WTC11 (cell line): Measurements from ENCODE around the gene PADI2. TPM values are rescaled to one million over a fixed set of nuclear protein-coding genes. Genes with fewer than 3 reads are reported as not detected.

Source experiments
- ATAC-seq: fragments of 200-7000 bp; cut with Tn5 transposase; 2 replicates; pipeline ENCODE4 v1.10.0; 2021; ENCODE audit warnings: mild to moderate bottlenecking, moderate library complexity
- CTCF ChIA-PET: fragments of 300-600 bp; sonication (Branson Sonifier 250); formaldehyde crosslinking; loops from one replicate; lab custom pipeline; 2021; ENCODE audit warnings: antibody characterized with exemption; lab: Charles Lee
- POLR2A ChIA-PET: fragments of 350-600 bp; sonication (Branson Sonifier 250); formaldehyde crosslinking; loops from one replicate; lab custom pipeline; 2021; ENCODE audit warnings: antibody characterized with exemption; lab: Charles Lee
- DNase-seq: peaks from one replicate; pipeline ENCODE4 v3.0.0; 2021; ENCODE audit warnings: low spot score
- H3K27ac Mint-ChIP-seq: 2 replicates; pipeline ENCODE4 v1.8.0; 2021; ENCODE audit warnings: mixed read lengths
- H3K27me3 Mint-ChIP-seq: 2 replicates; pipeline ENCODE4 v1.8.0; 2021; ENCODE audit warnings: low read depth, mild to moderate bottlenecking, moderate library complexity, mixed read lengths
- H3K36me3 Mint-ChIP-seq: 2 replicates; pipeline ENCODE4 v1.8.0; 2021; ENCODE audit warnings: mixed read lengths
- H3K4me1 Mint-ChIP-seq: 2 replicates; pipeline ENCODE4 v1.8.0; 2022; ENCODE audit warnings: mixed read lengths
- H3K4me3 Mint-ChIP-seq: 2 replicates; pipeline ENCODE4 v1.8.0; 2021; ENCODE audit warnings: mild to moderate bottlenecking, moderate library complexity, mixed read lengths
- H3K9me3 Mint-ChIP-seq: 2 replicates; pipeline ENCODE4 v1.8.0; 2021; ENCODE audit warnings: mixed read lengths
- CREB1 ChIP-seq: sonication (generic); formaldehyde crosslinking; IDR thresholded peaks from 2 replicates; pipeline ENCODE4 v1.8.0; 2023; ENCODE audit warnings: mild to moderate bottlenecking, missing genetic modification reagents
- ELF4 ChIP-seq: sonication (generic); formaldehyde crosslinking; IDR thresholded peaks from 2 replicates; pipeline ENCODE4 v1.8.1; 2022; ENCODE audit warnings: low read depth, mild to moderate bottlenecking, moderate library complexity, missing genetic modification reagents
- EMX1 ChIP-seq: fragments of 250-450 bp; sonication (Bioruptor Pico); IDR thresholded peaks from 2 replicates; pipeline ENCODE4 v1.8.0; 2021; ENCODE audit warnings: mild to moderate bottlenecking
- ETV6 ChIP-seq: sonication (generic); formaldehyde crosslinking; IDR thresholded peaks from 2 replicates; pipeline ENCODE4 v1.8.1; 2022; ENCODE audit warnings: mild to moderate bottlenecking, missing genetic modification reagents
- FOXJ3 ChIP-seq: sonication (generic); formaldehyde crosslinking; IDR thresholded peaks from 2 replicates; pipeline ENCODE4 v1.9.0; 2021; ENCODE audit warnings: missing genetic modification reagents, mild to moderate bottlenecking, borderline replicate concordance
- GABPB1 ChIP-seq: sonication (generic); formaldehyde crosslinking; IDR thresholded peaks from 2 replicates; pipeline ENCODE4 v1.8.1; 2023; ENCODE audit warnings: mild to moderate bottlenecking, missing genetic modification reagents
- MYBL2 ChIP-seq: sonication (generic); formaldehyde crosslinking; IDR thresholded peaks from 2 replicates; pipeline ENCODE4 v1.8.1; 2023; ENCODE audit warnings: mild to moderate bottlenecking, moderate library complexity, missing genetic modification reagents
- NFE2L1 ChIP-seq: sonication (generic); formaldehyde crosslinking; IDR thresholded peaks from 2 replicates; pipeline ENCODE4 v1.8.1; 2023; ENCODE audit warnings: missing genetic modification reagents
- OVOL2 ChIP-seq: fragments of 250-450 bp; sonication (Bioruptor Pico); IDR thresholded peaks from 2 replicates; pipeline ENCODE4 v1.9.0; 2021; ENCODE audit warnings: mild to moderate bottlenecking, borderline replicate concordance
- RORB ChIP-seq: fragments of 250-450 bp; sonication (Bioruptor Pico); IDR thresholded peaks from 2 replicates; pipeline ENCODE4 v1.9.0; 2021; ENCODE audit warnings: mild to moderate bottlenecking
- SMAD4 ChIP-seq: sonication (generic); formaldehyde crosslinking; IDR thresholded peaks from 2 replicates; pipeline ENCODE4 v1.8.0; 2022; ENCODE audit warnings: mild to moderate bottlenecking, missing genetic modification reagents
- TEAD1 ChIP-seq: sonication (generic); formaldehyde crosslinking; IDR thresholded peaks from 2 replicates; pipeline ENCODE4 v1.8.0; 2022; ENCODE audit warnings: mild to moderate bottlenecking, missing genetic modification reagents
- ZNF138 ChIP-seq: sonication (generic); formaldehyde crosslinking; conservative IDR thresholded peaks from 2 replicates; pipeline ENCODE4 v1.8.1; 2022; ENCODE audit warnings: mild to moderate bottlenecking, moderate library complexity, missing genetic modification reagents
- ZNF219 ChIP-seq: sonication (generic); formaldehyde crosslinking; IDR thresholded peaks from 2 replicates; pipeline ENCODE4 v1.8.0; 2023; ENCODE audit warnings: missing genetic modification reagents, mild to moderate bottlenecking, borderline replicate concordance
- ZNF232 ChIP-seq: sonication (generic); formaldehyde crosslinking; IDR thresholded peaks from 2 replicates; pipeline ENCODE4 v1.8.0; 2022; ENCODE audit warnings: mild to moderate bottlenecking, missing genetic modification reagents
- total RNA-seq: library from RNA; stranded (reverse); gene quantifications from 3 replicates; pipeline ENCODE4 v1.2.3, GENCODE V29; 2021
- TF ChIP-seq, protein P1 (sequence below): sonication (generic); formaldehyde crosslinking; conservative IDR thresholded peaks from 2 replicates; pipeline ENCODE4 v1.8.1; 2022; ENCODE audit warnings: mild to moderate bottlenecking, missing genetic modification reagents
- TF ChIP-seq, protein P2 (sequence below): sonication (generic); formaldehyde crosslinking; IDR thresholded peaks from 2 replicates; pipeline ENCODE4 v1.8.0; 2023; ENCODE audit warnings: missing genetic modification reagents
- TF ChIP-seq, protein P3 (sequence below): fragments of 250-450 bp; sonication (Bioruptor Pico); IDR thresholded peaks from 2 replicates; pipeline ENCODE4 v1.8.0; 2021; ENCODE audit warnings: mild to moderate bottlenecking
- TF ChIP-seq, protein P4 (sequence below): sonication (generic); formaldehyde crosslinking; IDR thresholded peaks from 2 replicates; pipeline ENCODE4 v1.8.1; 2023; ENCODE audit warnings: mild to moderate bottlenecking, missing genetic modification reagents
- TF ChIP-seq, protein P5 (sequence below): sonication (generic); formaldehyde crosslinking; IDR thresholded peaks from 2 replicates; pipeline ENCODE4 v1.8.1; 2022; ENCODE audit warnings: missing genetic modification reagents, borderline replicate concordance
- TF ChIP-seq, protein P6 (sequence below): fragments of 250-450 bp; sonication (Bioruptor Pico); IDR thresholded peaks from 2 replicates; pipeline ENCODE4 v1.9.0; 2021; ENCODE audit warnings: moderate library complexity, mild to moderate bottlenecking, inconsistent platforms, borderline replicate concordance
- TF ChIP-seq, protein P7 (sequence below): fragments of 200-600 bp; IDR thresholded peaks from 2 replicates; pipeline ENCODE4 v1.8.0; 2022; ENCODE audit warnings: antibody characterized with exemption
- TF ChIP-seq, protein P8 (sequence below): fragments of 250-450 bp; sonication (Bioruptor Pico); IDR thresholded peaks from 2 replicates; pipeline ENCODE4 v1.9.0; 2021; ENCODE audit warnings: mild to moderate bottlenecking
- TF ChIP-seq, protein P9 (sequence below): sonication (generic); formaldehyde crosslinking; IDR thresholded peaks from 2 replicates; pipeline ENCODE4 v1.8.1; 2023; ENCODE audit warnings: mild to moderate bottlenecking, missing genetic modification reagents, borderline replicate concordance

The PADI2 gene
- total RNA-seq, 1 experiment from 2014 or later = 3.8 TPM

DNA sequence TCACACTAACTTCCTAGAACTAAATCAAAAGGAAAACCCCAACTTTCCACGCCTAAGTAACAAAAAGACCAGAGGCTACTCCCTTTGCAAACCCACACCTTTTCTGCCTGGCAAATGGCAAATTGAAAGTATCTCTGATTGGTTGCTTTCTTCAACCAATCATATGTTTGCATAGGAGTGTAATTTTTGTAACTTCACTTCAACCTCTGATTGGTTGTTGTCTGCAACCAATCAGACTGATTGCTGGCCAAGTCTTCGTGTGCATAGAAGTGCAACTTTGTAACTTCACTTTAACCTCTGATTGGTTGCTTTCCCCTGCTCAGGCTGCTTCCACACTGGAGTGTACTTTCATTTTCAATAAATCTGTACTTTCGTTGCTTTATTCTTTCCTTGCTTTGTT lies 36.9 kb upstream of the PADI2 start:
- Mint-ChIP-seq H3K27me3 (peaks cover 37% of the 10 kb centered on the region), H3K4me1 (peaks cover 22% of the 10 kb centered on the region), H3K9me3 (peaks cover 78% of the 10 kb centered on the region), H3K27ac (no peak overlapping the region), H3K36me3 (peaks cover 50% of the 10 kb centered on the region), H3K4me3 (no peak overlapping the region)
- TF ChIP-seq GABPB1 = no peak
- TF ChIP-seq, protein P1, sequence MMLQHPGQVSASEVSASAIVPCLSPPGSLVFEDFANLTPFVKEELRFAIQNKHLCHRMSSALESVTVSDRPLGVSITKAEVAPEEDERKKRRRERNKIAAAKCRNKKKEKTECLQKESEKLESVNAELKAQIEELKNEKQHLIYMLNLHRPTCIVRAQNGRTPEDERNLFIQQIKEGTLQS (CRISPR knock-in tag) = no peak
- TF ChIP-seq CREB1 (CRISPR knock-in tag) = no peak
- TF ChIP-seq ELF4 (CRISPR knock-in tag) = no peak
- no peak for TF ChIP-seq FOXJ3
- TF ChIP-seq, protein P2, sequence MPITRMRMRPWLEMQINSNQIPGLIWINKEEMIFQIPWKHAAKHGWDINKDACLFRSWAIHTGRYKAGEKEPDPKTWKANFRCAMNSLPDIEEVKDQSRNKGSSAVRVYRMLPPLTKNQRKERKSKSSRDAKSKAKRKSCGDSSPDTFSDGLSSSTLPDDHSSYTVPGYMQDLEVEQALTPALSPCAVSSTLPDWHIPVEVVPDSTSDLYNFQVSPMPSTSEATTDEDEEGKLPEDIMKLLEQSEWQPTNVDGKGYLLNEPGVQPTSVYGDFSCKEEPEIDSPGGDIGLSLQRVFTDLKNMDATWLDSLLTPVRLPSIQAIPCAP (CRISPR knock-in tag) = no peak
- TF ChIP-seq, protein P3, sequence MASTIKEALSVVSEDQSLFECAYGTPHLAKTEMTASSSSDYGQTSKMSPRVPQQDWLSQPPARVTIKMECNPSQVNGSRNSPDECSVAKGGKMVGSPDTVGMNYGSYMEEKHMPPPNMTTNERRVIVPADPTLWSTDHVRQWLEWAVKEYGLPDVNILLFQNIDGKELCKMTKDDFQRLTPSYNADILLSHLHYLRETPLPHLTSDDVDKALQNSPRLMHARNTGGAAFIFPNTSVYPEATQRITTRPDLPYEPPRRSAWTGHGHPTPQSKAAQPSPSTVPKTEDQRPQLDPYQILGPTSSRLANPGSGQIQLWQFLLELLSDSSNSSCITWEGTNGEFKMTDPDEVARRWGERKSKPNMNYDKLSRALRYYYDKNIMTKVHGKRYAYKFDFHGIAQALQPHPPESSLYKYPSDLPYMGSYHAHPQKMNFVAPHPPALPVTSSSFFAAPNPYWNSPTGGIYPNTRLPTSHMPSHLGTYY (CRISPR knock-in tag) = no peak
- ATAC-seq (no peak), DNase-seq (no peak)
- ChIA-PET CTCF (no interaction called here), POLR2A (no interaction called here)

DNA sequence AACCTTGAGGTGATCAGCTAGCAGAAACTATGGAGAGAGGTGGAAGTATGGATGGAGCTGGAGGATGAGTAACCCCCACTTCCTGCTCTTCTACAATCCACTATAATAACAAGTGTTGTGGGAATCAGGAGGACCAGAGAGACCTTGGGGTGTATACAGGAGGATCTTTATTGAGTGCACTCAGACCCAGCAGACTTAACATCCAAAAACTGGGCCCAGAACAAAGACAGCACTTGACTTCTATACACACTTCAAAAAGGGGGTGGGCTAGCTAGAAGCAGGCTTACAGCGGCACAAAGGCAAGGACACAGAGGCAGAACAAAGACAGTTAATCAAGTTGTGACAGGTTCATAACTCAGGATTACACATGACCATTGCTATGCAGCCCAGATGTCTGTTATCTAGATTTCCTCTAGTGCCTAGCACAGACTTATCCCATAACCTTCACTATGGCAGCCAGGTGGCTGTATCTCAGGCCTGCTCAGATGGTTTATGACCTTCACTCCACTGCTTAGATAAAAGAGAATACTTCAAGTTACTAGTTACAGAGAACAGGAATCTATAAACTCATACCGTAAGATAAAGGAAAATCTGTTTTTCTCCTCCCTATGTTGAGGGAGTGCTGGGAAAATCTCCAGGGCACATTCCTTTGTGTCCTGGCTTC lies 36.1 kb upstream of the PADI2 start:
- Mint-ChIP-seq H3K4me1 (peaks cover 15% of the 10 kb centered on the region), H3K27me3 (peaks cover 37% of the 10 kb centered on the region), H3K4me3 (no peak overlapping the region), H3K27ac (no peak overlapping the region), H3K9me3 (peaks cover 79% of the 10 kb centered on the region), H3K36me3 (peaks cover 53% of the 10 kb centered on the region)
- no peak for DNase-seq
- ChIA-PET POLR2A (interaction anchor here (0.6 kb wide), 1 partner anchor 1306 kb away, joined by 3 read pairs; no protein-coding TSS in a partner anchor), CTCF (no interaction called here)
- no peak for ATAC-seq
- TF ChIP-seq NFE2L1 (CRISPR knock-in tag) (no peak), ZNF232 (no peak), TEAD1 (CRISPR knock-in tag) (no peak), ZNF219 (CRISPR knock-in tag) (no peak), ZNF138 (CRISPR knock-in tag) (no peak), GABPB1 (no peak), RORB (CRISPR knock-in tag) (no peak), ETV6 (CRISPR knock-in tag) (no peak), SMAD4 (no peak), OVOL2 (CRISPR knock-in tag) (no peak), EMX1 (CRISPR knock-in tag) (no peak), MYBL2 (no peak)
- TF ChIP-seq, protein P4, sequence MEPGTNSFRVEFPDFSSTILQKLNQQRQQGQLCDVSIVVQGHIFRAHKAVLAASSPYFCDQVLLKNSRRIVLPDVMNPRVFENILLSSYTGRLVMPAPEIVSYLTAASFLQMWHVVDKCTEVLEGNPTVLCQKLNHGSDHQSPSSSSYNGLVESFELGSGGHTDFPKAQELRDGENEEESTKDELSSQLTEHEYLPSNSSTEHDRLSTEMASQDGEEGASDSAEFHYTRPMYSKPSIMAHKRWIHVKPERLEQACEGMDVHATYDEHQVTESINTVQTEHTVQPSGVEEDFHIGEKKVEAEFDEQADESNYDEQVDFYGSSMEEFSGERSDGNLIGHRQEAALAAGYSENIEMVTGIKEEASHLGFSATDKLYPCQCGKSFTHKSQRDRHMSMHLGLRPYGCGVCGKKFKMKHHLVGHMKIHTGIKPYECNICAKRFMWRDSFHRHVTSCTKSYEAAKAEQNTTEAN = no peak
- TF ChIP-seq, protein P5, sequence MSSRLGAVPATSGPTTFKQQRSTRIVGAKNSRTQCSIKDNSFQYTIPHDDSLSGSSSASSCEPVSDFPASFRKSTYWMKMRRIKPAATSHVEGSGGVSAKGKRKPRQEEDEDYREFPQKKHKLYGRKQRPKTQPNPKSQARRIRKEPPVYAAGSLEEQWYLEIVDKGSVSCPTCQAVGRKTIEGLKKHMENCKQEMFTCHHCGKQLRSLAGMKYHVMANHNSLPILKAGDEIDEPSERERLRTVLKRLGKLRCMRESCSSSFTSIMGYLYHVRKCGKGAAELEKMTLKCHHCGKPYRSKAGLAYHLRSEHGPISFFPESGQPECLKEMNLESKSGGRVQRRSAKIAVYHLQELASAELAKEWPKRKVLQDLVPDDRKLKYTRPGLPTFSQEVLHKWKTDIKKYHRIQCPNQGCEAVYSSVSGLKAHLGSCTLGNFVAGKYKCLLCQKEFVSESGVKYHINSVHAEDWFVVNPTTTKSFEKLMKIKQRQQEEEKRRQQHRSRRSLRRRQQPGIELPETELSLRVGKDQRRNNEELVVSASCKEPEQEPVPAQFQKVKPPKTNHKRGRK = no peak
- TF ChIP-seq, protein P6, sequence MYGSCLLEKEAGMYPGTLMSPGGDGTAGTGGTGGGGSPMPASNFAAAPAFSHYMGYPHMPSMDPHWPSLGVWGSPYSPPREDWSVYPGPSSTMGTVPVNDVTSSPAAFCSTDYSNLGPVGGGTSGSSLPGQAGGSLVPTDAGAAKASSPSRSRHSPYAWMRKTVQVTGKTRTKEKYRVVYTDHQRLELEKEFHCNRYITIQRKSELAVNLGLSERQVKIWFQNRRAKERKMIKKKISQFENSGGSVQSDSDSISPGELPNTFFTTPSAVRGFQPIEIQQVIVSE = no peak
- TF ChIP-seq, protein P7, sequence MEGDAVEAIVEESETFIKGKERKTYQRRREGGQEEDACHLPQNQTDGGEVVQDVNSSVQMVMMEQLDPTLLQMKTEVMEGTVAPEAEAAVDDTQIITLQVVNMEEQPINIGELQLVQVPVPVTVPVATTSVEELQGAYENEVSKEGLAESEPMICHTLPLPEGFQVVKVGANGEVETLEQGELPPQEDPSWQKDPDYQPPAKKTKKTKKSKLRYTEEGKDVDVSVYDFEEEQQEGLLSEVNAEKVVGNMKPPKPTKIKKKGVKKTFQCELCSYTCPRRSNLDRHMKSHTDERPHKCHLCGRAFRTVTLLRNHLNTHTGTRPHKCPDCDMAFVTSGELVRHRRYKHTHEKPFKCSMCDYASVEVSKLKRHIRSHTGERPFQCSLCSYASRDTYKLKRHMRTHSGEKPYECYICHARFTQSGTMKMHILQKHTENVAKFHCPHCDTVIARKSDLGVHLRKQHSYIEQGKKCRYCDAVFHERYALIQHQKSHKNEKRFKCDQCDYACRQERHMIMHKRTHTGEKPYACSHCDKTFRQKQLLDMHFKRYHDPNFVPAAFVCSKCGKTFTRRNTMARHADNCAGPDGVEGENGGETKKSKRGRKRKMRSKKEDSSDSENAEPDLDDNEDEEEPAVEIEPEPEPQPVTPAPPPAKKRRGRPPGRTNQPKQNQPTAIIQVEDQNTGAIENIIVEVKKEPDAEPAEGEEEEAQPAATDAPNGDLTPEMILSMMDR = no peak
- TF ChIP-seq, protein P8, sequence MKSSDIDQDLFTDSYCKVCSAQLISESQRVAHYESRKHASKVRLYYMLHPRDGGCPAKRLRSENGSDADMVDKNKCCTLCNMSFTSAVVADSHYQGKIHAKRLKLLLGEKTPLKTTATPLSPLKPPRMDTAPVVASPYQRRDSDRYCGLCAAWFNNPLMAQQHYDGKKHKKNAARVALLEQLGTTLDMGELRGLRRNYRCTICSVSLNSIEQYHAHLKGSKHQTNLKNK (CRISPR knock-in tag) = no peak
- TF ChIP-seq, protein P9, sequence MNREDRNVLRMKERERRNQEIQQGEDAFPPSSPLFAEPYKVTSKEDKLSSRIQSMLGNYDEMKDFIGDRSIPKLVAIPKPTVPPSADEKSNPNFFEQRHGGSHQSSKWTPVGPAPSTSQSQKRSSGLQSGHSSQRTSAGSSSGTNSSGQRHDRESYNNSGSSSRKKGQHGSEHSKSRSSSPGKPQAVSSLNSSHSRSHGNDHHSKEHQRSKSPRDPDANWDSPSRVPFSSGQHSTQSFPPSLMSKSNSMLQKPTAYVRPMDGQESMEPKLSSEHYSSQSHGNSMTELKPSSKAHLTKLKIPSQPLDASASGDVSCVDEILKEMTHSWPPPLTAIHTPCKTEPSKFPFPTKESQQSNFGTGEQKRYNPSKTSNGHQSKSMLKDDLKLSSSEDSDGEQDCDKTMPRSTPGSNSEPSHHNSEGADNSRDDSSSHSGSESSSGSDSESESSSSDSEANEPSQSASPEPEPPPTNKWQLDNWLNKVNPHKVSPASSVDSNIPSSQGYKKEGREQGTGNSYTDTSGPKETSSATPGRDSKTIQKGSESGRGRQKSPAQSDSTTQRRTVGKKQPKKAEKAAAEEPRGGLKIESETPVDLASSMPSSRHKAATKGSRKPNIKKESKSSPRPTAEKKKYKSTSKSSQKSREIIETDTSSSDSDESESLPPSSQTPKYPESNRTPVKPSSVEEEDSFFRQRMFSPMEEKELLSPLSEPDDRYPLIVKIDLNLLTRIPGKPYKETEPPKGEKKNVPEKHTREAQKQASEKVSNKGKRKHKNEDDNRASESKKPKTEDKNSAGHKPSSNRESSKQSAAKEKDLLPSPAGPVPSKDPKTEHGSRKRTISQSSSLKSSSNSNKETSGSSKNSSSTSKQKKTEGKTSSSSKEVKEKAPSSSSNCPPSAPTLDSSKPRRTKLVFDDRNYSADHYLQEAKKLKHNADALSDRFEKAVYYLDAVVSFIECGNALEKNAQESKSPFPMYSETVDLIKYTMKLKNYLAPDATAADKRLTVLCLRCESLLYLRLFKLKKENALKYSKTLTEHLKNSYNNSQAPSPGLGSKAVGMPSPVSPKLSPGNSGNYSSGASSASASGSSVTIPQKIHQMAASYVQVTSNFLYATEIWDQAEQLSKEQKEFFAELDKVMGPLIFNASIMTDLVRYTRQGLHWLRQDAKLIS (CRISPR knock-in tag) = no peak
